ENCODE results near the gene CFAP52. TPM values are rescaled to one million over a fixed set of nuclear protein-coding genes. Genes with fewer than 3 reads are reported as not detected.

CFAP52 gene
- total and polyA plus RNA-seq, 2 of the 13 experiments (the other 11 are each of a cell fraction or from before 2014, with no cell fraction given): not detected

DNA sequence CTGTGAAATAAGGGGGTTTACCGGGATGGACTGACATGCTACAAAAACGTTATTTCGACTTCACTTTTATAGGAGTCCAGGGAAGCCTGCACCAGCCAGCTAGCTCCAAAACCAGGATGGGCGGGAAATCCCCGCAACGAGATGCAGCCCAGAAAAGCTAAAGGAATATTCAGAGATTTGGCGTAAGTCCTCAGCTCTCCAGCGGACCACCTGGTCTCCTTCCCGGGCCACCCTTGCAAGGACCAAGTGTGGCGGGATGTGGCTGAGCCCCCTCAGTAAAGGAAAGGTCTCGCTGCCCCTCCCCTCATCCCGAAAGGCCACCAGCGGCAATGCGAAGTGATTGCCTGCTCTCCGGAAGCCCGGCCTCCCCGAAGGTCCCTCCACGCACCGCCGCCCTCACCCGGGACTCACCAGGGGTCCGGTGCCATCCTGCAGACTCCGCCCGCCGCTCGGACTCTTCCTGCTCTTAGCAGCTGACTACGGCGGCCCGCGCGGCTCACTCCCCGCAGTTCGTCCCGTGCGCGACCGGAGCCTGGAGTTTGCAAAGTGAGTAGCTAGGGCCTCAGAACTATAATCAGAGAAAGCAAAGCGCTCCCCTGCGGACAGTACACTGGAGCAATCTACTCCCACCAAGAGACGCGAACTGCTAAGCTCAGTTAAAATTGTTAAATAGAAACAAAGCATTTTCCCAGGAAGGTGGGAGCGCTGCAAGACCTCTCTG lies 901 bp upstream of the CFAP52 start, which contains the start of gene STX8 (continued):
- TF ChIP-seq, protein P1, sequence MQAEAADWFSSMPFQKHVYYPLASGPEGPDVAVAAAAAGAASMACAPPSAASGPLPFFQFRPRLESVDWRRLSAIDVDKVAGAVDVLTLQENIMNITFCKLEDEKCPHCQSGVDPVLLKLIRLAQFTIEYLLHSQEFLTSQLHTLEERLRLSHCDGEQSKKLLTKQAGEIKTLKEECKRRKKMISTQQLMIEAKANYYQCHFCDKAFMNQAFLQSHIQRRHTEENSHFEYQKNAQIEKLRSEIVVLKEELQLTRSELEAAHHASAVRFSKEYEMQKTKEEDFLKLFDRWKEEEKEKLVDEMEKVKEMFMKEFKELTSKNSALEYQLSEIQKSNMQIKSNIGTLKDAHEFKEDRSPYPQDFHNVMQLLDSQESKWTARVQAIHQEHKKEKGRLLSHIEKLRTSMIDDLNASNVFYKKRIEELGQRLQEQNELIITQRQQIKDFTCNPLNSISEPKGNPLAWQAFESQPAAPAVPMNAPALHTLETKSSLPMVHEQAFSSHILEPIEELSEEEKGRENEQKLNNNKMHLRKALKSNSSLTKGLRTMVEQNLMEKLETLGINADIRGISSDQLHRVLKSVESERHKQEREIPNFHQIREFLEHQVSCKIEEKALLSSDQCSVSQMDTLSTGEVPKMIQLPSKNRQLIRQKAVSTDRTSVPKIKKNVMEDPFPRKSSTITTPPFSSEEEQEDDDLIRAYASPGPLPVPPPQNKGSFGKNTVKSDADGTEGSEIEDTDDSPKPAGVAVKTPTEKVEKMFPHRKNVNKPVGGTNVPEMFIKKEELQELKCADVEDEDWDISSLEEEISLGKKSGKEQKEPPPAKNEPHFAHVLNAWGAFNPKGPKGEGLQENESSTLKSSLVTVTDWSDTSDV (CRISPR knock-in tag; IDR thresholded peaks at IDR 0.05): no peak
- TF ChIP-seq ZNF883 (CRISPR knock-in tag; IDR thresholded peaks at IDR 0.05; ENCODE audit: not compliant biosample characterization): peak; percentile 56
- TF ChIP-seq EEA1 (CRISPR knock-in tag; IDR thresholded peaks at IDR 0.05; ENCODE audit: borderline replicate concordance): no peak
- peak; percentile 97 for TF ChIP-seq SAP130 (CRISPR knock-in tag; IDR thresholded peaks at IDR 0.05; ENCODE audit: low read depth)
- TF ChIP-seq, protein P2, sequence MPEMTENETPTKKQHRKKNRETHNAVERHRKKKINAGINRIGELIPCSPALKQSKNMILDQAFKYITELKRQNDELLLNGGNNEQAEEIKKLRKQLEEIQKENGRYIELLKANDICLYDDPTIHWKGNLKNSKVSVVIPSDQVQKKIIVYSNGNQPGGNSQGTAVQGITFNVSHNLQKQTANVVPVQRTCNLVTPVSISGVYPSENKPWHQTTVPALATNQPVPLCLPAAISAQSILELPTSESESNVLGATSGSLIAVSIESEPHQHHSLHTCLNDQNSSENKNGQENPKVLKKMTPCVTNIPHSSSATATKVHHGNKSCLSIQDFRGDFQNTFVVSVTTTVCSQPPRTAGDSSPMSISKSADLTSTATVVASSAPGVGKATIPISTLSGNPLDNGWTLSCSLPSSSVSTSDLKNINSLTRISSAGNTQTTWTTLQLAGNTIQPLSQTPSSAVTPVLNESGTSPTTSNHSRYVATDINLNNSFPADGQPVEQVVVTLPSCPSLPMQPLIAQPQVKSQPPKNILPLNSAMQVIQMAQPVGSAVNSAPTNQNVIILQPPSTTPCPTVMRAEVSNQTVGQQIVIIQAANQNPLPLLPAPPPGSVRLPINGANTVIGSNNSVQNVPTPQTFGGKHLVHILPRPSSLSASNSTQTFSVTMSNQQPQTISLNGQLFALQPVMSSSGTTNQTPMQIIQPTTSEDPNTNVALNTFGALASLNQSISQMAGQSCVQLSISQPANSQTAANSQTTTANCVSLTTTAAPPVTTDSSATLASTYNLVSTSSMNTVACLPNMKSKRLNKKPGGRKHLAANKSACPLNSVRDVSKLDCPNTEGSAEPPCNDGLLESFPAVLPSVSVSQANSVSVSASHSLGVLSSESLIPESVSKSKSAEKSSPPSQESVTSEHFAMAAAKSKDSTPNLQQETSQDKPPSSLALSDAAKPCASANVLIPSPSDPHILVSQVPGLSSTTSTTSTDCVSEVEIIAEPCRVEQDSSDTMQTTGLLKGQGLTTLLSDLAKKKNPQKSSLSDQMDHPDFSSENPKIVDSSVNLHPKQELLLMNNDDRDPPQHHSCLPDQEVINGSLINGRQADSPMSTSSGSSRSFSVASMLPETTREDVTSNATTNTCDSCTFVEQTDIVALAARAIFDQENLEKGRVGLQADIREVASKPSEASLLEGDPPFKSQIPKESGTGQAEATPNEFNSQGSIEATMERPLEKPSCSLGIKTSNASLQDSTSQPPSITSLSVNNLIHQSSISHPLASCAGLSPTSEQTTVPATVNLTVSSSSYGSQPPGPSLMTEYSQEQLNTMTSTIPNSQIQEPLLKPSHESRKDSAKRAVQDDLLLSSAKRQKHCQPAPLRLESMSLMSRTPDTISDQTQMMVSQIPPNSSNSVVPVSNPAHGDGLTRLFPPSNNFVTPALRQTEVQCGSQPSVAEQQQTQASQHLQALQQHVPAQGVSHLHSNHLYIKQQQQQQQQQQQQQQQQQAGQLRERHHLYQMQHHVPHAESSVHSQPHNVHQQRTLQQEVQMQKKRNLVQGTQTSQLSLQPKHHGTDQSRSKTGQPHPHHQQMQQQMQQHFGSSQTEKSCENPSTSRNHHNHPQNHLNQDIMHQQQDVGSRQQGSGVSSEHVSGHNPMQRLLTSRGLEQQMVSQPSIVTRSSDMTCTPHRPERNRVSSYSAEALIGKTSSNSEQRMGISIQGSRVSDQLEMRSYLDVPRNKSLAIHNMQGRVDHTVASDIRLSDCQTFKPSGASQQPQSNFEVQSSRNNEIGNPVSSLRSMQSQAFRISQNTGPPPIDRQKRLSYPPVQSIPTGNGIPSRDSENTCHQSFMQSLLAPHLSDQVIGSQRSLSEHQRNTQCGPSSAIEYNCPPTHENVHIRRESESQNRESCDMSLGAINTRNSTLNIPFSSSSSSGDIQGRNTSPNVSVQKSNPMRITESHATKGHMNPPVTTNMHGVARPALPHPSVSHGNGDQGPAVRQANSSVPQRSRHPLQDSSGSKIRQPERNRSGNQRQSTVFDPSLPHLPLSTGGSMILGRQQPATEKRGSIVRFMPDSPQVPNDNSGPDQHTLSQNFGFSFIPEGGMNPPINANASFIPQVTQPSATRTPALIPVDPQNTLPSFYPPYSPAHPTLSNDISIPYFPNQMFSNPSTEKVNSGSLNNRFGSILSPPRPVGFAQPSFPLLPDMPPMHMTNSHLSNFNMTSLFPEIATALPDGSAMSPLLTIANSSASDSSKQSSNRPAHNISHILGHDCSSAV (CRISPR knock-in tag; IDR thresholded peaks at IDR 0.05; ENCODE audit: borderline replicate concordance): no peak
- TF ChIP-seq PHF21A (CRISPR knock-in tag; IDR thresholded peaks at IDR 0.05): peak; percentile 72
- TF ChIP-seq RBFOX2 (IDR thresholded peaks at IDR 0.05; ENCODE audit: low read depth, low read length): peak; percentile 81
- TF ChIP-seq ZNF816 (CRISPR knock-in tag; IDR thresholded peaks at IDR 0.05; ENCODE audit: borderline replicate concordance): peak; percentile 69; the same call in 1 of the 2 replicates
- TF ChIP-seq ZMYM4 (CRISPR knock-in tag; IDR thresholded peaks at IDR 0.05): peak; percentile 95
- no peak for TF ChIP-seq ZNF468 (CRISPR knock-in tag; IDR thresholded peaks at IDR 0.05)
- TF ChIP-seq MXD4 (CRISPR knock-in tag; IDR thresholded peaks at IDR 0.05): peak; percentile 51; the same call in 1 of the 2 replicates
- TF ChIP-seq, protein P3, sequence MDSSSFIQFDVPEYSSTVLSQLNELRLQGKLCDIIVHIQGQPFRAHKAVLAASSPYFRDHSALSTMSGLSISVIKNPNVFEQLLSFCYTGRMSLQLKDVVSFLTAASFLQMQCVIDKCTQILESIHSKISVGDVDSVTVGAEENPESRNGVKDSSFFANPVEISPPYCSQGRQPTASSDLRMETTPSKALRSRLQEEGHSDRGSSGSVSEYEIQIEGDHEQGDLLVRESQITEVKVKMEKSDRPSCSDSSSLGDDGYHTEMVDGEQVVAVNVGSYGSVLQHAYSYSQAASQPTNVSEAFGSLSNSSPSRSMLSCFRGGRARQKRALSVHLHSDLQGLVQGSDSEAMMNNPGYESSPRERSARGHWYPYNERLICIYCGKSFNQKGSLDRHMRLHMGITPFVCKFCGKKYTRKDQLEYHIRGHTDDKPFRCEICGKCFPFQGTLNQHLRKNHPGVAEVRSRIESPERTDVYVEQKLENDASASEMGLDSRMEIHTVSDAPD (CRISPR knock-in tag; IDR thresholded peaks at IDR 0.05): peak; percentile 54; the same call in 1 of the 2 replicates
- TF ChIP-seq, protein P4, sequence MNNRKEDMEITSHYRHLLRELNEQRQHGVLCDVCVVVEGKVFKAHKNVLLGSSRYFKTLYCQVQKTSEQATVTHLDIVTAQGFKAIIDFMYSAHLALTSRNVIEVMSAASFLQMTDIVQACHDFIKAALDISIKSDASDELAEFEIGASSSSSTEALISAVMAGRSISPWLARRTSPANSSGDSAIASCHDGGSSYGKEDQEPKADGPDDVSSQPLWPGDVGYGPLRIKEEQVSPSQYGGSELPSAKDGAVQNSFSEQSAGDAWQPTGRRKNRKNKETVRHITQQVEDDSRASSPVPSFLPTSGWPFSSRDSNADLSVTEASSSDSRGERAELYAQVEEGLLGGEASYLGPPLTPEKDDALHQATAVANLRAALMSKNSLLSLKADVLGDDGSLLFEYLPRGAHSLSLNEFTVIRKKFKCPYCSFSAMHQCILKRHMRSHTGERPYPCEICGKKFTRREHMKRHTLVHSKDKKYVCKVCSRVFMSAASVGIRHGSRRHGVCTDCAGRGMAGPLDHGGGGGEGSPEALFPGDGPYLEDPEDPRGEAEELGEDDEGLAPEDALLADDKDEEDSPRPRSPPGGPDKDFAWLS (CRISPR knock-in tag; IDR thresholded peaks at IDR 0.05; ENCODE audit: borderline replicate concordance): no peak
- TF ChIP-seq IRX3 (CRISPR knock-in tag; IDR thresholded peaks at IDR 0.05; ENCODE audit: borderline replicate concordance, low read depth): no peak
